IPS-NIHi11 (cell line): ENCODE measurements around the gene KDM4B.

Source experiments
- DNase-seq: peaks from one replicate; pipeline ENCODE4 v3.0.0; 2012; ENCODE audit warnings: mixed read lengths, low spot score

The KDM4B gene

DNA sequence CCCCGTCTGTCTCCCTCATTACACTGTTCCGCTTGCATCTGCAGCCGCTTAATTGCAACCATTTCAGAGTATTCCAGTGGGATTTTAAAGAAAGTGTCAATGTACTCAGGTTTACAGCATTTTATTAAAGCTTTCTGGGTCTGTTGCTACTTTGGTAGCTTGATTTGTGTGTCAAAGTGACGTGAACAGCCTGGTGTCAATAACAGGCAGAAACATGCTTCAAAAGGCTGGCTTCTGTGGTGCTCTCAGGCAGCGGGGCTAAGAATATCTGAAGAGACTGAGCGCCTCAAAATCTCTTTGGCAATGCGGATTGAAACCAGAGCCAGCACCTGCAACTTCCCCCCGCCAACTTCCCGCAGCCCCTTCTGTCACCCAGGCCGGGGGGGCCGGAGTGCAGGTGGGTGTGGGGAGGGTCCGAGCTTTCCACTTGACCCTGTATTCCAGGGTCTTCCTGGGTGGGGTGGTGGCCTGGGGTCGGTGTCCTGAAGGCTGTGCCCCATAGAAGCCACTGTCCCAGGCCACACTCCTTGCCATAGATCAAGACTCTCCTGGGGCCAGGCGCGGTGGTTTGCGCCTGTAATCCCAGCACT lies 81.2 kb downstream of the KDM4B start:
- no peak for DNase-seq

DNA sequence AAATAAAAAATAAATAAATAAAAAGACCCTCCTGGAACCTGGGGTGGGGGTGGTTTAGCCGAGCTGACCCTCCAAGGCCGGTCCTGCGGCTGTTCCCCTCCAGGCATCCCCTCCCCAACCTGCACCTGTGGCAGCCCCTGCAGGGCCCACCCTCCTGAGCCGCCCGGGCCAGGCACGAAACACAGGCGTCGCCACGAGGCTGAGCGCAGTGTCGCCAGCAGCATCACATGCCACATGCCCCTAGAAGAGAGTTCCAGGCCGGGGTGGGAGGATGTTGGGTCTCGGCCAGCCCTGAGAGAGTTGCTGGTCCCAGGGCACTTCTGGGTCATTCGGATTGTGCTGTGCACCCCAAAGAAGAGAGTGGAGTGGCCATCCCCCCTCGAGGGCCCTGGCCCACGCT lies 82.0 kb downstream of the KDM4B start:
- DNase-seq, result no peak

DNA sequence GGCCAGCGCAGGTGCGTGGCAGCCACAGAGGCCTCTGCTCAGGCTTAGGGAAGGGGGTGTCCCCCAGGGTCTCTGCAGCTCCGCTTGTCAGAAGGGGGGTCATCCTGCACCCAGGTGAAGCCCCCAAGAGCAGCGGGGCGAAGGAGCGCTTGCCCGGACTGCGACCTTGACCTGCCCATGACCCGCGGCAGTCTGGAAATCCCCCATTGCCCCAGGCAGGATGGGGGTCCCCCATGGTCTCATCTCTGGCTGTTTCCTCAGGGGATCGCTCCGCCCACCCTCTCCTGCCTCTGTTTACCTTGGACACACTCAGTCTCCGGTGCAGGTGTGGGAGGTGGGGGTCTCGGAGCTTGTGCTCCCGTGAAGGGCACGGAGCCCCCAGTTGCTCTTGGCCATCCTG lies 82.7 kb downstream of the KDM4B start:
- DNase-seq, result no peak

DNA sequence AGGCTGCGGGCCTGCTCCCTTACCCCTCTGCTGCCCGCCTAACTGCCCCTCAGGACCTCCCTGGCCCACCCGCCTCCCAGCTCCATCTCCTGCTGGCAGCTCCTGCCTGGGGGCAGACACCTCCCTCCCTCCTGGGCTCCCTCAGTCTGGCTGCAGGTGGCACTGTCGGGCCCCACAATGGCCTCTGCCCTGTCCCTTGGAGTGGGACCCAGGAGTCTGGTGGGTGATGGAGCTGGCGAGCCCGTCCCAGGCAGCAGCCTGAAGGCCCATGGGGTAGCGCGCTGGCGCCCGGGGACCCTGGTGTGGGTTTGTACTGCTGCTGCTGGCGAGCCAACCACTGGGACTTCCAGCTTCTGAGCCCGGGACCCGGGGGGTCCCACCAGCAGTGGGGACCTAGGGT lies 83.6 kb downstream of the KDM4B start:
- no peak for DNase-seq

DNA sequence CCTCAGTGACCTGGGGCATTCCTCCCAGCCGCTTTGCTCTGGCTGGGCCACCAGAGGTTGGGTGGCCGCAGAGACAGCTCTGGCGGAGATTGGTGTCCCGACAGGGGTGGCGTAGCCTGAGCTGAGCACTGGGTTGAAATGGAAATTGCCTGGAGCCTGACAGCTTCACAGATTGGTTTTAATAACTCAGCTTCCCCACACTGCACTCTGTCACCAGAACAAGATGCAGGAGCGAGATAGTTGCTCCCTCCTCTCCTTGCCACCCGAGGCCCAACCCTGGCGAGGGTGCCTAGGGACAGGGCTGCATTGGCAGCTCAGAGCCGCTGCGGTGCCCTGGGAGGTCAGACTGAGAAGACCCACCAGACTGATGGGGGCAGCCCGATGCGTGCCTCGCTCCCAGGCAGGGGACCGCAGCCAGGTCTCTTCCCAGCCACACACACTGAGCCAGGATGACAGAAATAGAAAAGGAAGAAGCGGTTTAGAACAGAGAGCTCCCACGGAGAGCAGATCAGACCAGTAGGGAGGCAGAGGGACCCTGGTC lies 84.1 kb downstream of the KDM4B start:
- DNase-seq, result no peak

DNA sequence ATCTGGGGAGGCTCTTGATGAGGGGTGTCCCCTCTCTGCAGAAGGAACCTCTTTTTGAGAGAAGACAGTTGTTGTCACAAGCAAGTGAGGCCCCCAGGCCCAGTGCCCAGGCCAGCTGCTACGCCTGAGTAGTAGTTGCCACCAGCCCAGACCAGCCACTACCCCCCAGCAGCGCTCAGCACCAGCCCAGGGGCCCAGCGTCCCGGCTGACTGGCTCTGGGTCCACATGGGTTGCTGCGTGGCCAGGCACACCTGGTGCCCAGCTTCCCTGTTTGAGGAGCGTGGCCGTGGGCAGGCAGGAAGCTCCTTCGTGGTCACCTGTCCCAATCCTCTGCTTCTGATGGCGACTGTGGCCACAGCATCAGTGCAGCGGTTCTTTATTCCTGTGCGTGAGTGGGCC lies 84.7 kb downstream of the KDM4B start:
- no peak for DNase-seq

DNA sequence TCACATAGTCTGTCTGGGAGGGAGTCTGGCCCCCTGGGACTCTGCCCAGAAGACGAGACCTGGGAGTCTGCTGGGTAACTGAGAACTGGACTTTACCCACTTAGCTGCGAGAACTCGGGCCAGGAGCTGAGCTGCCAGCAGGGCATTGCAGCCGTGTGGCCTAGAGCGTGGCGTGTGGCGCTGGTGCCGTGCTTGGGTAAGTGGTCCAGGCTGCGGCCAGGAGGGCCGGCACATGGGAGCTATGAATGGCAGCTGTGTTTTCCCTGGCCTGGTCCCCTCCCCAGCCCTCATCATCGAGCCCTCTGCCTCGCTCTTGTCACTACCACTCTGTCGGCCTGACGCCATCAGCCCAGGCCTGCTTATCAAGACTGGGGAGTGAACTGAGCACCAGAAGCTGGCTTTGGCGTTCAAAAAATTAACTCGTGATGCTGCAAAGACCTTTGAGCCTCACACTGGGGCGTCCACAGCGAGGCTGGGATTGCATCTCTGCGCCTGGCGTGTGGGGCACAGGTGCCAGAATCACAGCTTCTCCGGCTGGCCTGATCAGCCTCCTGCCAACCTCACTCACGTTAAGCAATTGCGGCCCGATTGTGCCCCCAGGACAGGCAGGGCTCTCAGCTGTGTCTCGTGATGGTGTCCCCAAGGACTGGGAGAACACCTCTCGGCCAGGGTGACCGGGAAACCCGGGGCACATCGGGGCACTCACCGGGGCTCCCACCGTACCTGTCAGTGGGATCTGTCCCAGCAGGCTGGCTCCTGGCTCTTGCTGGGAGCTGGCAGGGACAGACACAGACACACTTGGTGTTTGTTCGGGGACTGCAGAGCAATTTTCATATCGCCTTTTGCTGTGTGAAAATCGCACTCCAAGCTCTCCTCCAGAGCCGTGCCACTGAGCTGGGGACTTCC lies 85.9 kb downstream of the KDM4B start:
- DNase-seq, result no peak

DNA sequence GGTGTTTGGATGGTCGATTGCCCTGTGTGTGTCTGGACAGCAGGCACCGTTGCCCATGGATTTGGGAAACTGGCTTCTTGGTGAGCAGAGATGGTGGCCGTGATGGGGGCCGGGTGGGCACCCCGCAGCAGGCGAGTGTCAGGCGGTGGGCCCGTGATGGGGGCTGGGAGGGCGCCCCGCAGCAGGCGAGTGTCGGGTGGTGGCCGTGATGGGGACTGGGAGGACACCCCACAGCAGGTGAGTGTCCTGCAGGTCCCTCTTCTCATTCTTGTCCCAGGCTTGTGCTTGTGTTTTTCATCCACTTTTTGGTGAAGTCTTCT lies 86.5 kb downstream of the KDM4B start:
- no peak for DNase-seq

DNA sequence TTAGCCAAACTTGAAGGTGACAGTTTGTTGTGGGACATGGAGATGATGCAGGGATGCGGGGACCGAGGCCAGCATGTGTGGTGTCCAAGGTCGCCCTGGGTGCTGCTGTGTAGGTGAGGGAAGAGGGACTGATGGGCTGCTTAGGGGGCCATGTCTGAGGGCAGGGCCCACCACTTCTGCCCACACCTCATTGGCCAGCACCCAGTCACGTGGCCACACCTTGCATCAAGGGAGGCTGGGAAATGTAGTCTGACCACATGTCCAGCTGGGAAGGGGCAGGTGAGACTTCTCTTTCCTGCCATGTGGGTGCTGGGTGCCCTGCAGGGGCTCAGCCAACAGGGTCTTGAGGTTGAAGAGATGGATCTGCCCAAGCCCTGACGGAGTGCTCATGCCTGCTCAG lies 88.9 kb downstream of the KDM4B start:
- DNase-seq, result peak; percentile 84

DNA sequence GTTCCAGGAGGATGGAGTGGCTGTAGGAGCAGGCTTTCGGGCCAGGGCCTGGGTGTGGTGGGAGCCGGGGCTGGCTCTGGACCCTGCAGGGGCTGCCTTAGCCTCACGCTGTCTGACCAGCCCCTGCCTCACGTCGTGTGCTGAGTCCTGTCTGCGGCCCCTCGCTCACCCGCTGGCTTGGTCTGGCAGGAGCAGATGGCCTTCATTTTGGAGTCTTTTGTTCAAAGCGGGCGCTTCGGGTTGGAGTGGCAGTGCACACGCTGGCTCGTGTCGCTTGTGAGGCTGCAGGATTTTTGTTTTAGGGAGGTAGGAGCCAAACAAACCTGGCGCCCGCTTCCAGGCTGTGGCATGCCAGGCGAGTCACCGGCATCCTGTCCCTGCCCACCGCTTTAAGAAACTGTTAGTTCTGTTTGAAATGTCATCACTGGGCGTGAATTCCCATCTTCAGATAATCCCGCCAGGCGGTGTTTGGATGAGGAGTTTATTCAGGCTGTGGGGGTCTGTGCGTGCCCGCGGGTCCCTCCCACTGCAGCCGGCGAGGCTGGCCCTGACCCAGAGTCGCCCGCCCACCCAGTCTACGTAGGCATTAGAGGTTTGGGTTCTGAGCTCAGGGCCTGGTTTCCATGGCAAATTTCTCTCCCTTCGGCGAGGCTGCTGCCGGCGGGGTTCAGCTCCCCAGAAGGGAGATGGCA lies 89.8 kb downstream of the KDM4B start:
- DNase-seq, result no peak

DNA sequence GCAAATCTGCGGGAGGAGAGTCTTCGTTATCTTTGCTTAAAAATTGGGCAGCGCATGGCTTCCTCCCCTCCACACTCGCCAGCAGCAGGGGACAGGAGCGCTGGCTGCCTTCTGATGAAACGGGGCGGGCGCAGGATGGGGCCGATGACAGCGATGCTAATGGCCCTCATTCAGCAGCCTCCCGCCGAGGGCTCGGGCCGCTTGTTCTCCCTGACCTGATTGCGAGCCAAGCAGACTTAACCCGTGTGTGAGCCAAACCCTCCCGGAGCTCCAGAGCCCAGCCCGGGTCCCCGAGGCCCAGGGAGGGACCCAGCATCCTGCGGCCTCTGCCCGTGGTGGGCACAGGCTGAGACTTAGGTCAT lies 90.3 kb downstream of the KDM4B start:
- DNase-seq, result no peak

DNA sequence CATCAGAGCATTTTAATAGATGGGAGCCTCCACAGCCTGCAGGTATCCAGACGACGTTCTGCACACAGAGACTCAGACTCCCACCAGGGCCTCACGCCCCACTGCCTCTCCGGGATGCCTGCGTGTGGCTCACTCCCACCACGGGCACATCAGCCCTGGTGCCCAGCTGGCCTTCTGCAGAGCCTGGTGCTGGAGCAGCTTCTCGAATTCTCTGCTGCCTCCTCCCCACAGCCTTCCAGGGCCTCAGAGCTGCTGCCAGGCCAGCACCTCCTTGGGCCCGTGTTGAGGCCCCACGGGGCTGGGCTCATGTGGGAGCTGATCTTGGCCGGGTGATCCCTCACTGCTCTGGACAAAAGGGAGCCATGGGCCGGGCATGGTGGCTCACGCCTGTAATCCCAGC lies 90.9 kb downstream of the KDM4B start:
- DNase-seq, result no peak

DNA sequence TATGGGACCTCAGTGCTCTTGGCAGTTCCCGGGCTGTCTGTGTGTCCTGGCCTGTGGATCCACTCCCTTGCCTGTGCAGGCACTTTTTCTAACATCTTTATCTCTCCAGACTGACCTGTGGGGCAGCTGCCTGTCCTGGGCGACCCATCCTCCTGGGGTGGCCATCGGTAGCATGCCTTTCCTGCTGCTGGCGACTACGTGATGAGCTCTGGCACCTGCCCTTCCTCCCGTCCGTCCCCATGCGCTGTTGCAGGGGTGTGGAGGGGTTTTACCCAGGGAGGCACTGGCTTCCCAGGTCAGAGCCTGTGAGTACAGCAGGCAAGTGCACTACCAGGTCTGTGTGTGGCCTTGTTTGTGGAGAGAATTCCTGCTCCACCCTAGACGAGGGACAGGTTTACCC lies 93.3 kb downstream of the KDM4B start:
- DNase-seq, result no peak

DNA sequence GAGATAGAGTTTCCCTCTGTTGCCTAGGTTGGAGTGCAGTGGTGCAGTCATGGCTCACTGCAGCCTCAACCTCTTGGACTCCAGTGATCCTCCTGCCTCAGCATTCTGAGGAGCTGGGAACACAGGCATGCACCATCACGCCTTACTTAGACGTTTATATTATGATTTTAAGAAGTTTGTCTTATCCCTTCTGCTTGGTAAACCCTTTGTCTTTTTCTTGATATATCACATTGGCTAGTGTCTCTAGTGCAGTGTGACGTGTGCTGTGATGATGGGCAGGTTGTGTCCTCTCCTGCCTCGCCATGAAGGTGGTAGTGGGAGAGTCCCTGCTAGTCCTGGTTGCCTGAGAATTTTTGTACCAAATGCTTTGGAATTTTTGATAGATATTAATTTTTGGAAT lies 93.9 kb downstream of the KDM4B start:
- no peak for DNase-seq

DNA sequence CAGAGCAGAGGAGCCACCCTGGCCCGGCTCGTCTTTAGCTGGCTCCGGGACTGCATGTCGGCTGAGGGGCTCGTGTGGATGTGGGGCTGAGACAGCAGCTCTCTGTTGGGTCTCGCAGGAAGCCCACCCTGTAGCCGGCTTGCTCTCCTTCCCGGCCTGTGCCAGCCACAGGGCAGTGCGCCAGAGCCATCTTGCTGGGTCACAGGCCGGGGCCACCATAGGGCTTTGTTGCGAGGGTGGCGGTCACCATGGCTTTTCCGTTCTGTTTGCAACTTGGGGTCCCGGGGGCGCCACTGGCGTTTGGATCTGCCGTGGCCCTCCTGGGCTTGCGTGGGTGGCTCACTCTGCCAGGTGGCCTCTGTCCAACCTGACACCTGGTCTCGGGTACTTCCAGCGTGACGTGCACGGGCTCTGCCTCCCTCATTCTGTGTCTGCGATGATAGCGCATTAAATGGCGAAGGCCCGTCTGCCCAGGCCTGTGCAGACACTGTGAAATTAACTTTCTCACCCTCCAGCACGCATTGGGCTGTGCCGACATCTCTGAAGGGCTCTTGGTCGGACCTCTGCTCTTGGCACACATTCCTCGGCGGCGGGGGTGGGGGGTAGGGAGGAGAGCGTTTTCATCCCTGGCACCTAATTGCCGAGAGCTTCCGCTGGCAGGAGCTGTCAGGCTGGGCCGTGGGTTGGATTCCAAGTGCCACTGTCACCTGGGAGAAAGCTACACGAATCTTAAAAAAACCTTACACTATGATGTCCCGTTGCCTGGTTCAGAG lies 95.1 kb downstream of the KDM4B start:
- DNase-seq, result no peak

DNA sequence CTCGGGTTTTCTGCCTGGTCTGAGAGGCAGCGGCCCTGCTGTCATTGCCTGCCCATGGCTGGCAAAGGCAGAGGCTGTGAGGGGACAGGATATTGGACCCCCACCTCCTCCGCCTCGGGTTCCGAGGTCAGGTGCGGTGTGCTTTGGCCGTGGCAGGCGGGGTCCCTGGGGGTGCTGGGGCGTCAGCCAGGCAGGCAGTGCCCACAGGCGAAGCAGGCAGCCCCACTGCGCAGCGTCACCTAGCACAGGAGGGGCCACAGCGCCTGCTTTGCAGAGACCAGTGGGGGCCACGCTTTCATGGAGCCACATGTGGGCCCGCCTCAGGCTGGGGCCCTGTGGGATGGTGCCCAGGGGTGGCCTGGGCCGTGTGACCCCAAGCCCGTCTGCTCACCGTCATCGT lies 96.0 kb downstream of the KDM4B start:
- no peak for DNase-seq

DNA sequence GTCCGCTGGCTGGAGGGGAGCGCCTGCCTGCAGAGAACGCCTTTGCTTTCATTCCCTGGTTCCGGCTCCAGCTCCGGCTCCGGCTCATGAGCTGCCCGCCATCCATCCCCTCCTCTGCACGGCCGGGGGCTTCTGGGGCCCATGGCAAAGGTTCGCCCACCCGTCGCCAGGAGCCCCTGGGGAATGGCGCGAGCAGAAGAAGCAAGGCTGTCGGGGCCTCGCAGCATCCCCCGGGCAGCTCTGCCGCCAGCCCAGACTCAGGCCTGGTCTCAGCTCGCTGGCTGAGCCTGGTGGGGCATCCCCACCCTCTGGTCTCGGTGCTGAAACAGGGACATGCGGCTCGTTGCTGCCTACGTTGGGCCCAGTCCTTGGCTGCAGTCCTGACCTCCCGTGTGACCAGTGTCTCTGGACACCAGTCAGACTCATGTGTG lies 96.8 kb downstream of the KDM4B start:
- no peak for DNase-seq

DNA sequence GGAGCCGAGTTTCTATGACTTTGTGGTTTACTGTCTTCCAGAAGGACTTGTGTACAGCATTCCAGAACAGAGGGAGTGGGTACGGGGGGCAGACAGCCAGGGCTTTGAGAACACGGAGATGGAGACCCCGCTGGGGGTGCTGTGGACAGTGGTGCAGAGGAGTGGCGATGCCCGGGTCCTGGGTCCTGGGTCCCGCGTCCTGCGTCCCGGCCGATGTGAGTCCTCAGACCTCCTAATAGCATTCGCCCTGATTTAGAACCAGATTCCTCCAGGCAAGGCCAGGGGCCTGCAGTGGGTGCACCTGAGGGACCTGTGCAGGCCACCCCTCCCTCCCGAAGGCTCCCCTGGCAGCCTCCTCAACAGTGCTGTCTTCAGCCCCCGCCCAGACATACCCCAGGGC lies 97.9 kb downstream of the KDM4B start:
- DNase-seq, result no peak

DNA sequence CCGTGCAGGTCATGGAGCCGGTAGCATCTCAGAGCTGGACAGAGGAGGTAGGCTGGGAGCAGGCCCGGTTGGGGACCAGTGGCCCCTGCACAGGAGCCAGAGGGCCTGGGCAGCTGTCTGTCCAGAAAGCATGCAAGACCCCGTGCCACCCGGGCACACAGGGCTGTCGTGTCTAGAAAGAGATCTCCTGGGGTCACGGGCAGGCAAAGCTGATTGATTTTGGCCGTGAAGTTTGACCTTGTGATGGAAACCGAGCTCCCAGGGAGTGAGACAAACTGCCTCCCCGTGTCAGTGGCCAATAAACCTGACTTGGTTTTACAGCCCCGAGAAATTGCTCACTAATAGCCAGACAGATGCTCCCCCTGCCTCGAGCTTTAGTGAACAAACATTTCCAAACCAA lies 98.8 kb downstream of the KDM4B start:
- DNase-seq, result no peak

DNA sequence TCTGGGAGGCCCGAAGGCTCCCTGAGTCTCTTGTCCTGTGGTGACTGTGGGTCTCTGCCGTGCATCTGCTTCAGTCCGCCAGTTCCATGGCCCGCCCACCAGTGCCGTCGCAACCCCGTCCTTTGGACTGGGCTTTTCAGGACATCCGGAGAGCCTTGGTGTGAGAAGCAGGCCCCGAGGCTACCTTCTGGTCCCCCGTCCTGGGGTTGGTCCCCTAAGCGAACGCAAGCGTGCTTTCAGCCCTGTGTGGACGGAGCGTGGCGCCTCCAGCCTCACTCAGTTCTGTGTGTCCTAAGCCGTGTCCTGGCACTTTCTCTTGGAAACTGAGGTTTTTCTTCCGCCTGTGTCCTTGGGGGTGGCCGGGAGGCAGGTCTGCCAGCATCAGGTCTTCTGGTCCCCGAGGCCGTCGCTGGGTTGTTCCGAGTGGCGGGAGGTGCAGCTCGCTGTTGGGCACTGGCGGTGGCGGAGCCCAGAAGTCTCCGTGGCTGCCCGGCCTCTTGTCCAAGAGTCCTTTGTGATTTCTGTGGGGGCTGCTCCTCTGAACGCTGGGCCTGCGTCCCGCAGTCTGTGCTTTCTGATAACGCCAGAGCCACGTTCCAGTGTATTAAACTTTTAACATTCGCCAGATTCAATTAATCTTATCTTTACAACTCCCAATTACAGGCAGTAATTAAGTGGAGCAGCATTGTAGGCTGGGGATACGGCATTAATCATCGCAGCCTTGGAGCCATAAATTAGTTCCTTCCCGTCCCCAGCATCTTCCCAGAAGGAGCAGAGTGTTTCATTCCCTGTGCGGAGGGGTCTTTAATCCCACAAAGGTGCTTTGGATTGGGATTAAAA lies 99.5 kb downstream of the KDM4B start:
- DNase-seq, result no peak

DNA sequence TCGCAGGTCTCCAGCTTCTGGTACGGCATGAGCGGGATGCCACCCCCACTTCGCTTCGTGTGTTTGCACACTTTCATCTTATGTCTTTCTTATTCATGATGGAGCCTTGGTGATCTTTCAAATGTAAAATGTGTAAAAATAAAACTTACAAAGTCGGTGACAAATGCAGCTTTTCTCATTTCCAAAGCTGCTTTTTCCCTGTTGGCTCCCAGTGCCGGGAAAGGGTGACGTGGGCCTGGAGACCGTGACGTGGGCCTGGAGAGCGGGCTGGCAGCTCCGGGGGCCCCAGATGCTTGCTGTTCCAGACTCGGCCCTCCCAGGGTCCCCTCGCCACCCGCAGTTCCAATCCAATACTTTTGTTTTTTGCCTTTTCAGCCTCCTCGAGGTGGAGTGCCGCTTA lies 101.4 kb downstream of the KDM4B start:
- no peak for DNase-seq

DNA sequence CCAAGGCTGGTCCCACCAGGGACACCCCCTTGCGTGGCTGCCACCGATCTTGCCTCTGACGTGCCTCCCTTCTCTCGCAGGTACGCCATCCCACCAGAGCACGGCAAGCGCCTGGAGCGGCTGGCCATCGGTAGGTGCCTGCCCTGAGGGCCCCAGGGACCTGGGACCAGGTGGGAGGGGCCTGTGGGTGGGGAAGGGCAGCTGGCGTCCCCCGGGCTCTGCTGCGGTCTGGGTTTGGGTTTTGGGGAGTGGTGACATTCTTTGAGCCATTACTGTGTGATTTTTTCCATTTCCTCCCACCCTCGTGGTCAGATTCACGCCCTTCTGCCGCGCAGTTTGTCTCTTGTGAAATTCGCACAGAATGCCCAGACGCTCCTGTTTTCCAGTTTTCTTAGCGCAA lies 102.0 kb downstream of the KDM4B start:
- DNase-seq, result no peak
